HG03064 (cell line): ENCODE results near the gene LRRC25.

Experiments used
- ATAC-seq: cut with Tn5 transposase; IDR thresholded peaks from one replicate; pipeline ENCODE4 v1.9.1; 2021; ENCODE audit warnings: low read depth; ENCODE audit not compliant: unreplicated experiment

The LRRC25 gene

DNA sequence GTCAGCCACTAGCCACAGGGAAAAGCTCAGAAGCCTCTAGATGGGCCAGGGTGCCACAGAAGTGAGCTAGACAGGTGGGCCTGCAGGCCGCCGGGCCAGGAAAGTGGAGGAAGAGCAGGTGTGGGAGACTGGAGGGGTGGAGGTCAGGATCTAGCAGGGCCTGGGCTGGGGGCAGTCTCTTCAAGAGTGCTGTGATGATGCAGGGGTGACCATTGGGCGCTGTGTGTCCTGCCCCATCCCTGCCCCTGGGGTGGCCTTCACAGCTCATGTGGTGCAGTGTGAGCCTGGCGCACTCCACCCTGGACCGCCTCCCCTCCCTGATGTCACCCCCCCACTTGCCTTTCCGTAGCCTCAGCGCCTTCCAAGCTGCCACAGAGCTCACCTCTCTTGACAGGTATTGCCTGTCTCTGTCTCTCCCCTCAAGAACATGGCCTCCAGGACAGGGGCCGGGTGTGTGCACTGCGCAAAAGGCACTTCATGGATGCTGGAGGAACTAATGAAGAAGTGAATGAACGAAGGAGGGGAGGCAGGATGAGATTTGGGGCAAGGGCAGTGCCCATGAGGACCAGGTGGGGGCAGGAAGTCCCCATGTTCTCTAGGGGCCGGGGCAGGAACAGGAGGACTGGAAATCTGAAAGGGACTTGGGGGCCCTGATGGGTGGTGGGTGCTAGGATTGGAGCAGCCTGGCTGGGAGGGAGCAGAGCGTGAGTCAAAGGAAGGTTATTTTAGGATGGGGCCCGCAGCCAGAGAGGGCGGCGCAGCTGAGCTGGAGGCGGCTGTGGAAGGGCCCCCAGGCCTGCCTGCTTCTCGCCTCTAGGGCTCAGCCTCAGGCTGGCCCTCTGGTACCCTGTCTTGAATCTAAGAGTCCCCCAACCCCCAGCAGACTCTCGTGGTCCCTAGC is 28.3 kb upstream of the LRRC25 start:
- no peak for ATAC-seq

DNA sequence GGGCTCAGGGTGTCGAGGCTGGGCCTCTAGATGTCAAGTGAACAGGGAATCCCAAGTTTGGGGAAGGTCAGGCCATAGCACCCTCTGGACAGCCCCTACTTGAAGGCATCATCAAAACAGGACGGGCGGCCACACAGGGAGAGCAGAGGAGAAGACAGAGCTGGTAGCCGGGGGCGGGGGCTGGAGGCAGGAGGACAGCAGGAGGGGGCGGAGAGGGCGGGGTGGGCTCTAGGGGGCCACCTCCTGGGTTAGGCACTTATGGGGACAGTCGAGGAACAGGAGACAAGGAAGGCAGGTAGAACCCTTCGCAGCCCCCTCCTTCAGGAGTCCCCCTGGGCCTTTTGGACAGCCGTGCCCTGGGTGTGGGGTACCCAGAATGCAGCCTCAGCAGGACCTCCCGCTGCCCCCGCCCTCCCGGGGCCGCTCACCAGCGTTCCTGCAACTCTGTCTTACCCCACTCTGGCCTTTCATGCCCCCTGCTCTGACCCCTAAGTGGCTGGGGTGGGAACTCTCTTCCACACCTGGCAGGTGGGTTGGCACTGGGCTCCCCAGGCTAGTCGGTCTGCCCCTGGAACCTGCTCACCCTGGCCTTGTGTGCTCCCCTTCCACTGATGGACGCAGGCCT is 27.6 kb upstream of the LRRC25 start:
- no peak for ATAC-seq

DNA sequence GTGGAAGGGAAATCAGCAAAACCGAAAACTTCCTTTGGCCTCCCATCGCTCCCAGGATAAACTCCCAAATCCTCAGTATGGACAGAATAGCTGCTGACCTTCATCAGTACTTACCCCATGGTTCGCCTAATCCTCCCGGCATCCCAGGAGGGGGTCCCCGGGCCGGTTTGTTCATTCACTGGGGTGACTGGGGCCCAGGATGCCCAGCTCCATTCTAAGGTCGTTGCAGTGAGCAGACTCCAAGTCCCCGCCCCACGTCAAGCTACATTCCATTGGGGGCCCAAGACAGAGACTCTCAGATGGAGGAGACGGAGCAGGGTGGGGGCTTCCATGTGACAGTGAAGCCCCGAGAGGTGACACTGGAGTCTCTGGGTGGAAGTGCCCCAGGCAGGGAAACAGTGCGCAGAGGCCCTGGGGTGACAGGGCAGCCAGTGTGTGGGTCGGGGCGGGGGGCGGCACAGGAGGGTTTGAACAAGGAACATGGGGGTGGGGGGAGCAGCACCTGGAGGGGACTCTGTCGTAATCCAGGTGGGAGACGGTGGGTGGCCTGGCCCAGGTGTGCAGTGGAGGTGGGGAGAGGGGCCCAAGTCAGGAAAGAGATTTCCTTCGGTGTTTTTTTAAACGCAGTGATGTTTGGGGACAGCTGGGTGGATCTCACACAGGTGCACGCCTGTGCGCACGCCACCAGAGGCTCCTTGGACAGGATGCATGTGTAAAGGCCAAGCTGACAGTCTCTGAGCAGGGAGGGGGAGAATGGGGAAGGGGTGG is 26.9 kb upstream of the LRRC25 start:
- no peak for ATAC-seq

DNA sequence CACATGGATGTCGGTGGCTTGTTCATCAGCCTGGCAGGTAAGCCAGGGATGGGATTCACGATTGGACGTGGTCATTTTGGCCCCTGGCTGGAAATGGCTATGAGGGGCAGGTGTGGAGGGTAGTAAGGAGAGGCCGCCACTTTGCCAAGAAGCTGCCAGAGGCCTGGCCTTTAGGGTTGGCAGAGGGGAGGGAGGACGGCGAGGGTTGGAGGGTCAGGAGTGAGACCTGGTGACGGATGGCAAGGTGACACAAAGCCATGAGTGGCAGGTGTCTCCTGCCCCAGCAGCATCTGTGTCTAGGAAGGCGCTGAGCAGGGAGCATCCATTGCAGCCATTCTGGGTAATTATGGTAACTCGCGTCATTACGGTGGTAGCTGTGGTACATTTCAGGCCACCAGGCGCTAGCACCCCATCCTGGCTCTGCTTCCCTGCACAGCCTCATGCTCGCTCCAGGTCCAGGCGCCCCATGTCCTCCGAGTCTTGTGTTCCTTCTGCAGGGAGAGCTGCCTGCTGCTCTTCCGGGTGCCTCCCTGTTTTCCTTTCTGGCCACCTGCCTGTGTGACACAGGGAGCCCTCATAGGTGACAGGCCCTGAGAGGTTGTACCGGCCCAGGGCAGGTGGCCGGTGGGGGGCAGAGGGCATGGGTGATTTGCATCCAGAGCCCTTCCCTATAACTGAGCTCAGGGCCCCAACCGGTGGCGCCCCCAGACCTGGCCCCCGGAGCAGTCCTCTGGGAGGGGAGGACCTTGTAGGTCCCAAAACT is 26.0 kb upstream of the LRRC25 start:
- ATAC-seq, result no peak

DNA sequence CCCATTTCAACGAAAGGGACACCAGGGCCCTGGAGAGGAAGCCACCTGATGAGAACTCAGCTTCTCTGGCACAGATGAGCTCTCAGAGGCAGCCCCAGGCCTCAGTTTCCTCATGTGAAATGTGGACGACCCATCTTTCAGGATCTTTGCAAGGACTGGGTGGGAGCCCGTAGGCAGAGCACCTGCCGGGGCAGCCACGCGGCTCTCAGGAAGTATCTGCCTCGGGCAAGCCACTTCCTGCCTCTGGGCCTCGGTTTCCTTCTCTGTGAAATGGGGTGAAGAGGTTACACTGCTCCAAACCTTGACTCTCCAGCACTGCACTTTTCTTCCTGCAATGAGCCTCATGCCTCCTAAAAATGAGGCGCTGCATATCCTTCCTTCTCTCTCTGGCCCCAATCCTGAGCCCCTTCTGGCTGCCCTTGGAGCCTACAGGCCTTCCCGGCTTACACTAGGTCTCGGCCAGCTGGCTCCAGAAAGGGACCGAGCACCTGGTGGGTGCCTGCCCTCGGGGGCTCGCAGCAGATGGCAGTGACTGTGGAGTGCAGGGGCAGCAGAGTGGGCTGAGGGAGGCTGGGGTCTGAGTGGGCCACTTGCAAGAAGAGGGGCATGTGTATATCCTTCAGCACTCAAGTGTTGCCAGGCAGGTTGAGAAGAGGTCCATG is 25.2 kb upstream of the LRRC25 start:
- ATAC-seq, result no peak

DNA sequence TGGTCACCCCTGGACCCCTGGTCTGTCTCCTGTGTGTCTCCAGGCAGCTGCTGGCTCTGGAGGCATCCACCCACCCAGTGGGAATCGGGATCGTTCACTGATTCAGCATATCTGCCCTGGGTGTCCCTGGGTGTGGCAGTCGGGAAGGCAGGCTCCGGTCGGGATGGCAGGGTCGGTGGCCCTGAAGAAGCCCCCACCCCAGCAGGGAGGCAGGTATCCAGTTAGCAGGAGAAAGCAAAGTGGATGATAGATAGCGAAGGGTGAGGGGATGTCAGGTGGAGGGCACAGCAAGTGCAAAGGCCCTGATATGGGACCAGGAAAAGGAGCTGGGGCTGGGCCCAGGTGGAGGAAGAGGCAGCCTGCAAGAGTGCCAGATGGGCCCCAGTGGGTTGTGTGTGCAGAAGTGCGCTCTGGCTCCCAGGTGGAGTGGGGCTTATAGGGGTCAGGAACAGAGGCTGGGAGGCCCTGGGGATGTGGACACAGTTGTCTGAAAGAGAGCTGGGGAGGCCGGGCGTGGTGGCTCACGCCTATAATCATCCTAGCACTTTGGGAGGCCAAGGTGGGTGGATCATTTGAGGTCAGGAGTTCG is 24.0 kb upstream of the LRRC25 start:
- ATAC-seq, result no peak

DNA sequence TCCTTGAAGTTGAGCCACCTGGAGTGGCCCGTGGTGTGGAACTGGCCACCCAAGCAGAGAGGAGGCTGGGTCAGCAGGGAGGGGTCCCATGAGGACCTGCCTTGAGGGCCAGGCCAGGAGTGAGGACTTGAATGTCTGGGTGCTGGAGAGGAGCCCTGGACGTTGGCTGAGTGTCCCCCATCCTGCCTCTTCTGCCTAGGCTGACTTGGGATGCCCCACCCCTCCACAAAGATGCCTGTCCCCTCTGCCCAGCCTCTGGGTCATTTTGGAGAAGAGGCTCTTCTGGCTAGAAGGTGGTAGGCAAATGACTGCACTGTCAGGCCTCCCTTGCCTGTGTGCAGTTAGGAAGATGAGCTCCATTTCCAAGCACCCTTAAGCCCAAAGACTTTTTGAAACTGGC is 23.5 kb upstream of the LRRC25 start:
- no peak for ATAC-seq

DNA sequence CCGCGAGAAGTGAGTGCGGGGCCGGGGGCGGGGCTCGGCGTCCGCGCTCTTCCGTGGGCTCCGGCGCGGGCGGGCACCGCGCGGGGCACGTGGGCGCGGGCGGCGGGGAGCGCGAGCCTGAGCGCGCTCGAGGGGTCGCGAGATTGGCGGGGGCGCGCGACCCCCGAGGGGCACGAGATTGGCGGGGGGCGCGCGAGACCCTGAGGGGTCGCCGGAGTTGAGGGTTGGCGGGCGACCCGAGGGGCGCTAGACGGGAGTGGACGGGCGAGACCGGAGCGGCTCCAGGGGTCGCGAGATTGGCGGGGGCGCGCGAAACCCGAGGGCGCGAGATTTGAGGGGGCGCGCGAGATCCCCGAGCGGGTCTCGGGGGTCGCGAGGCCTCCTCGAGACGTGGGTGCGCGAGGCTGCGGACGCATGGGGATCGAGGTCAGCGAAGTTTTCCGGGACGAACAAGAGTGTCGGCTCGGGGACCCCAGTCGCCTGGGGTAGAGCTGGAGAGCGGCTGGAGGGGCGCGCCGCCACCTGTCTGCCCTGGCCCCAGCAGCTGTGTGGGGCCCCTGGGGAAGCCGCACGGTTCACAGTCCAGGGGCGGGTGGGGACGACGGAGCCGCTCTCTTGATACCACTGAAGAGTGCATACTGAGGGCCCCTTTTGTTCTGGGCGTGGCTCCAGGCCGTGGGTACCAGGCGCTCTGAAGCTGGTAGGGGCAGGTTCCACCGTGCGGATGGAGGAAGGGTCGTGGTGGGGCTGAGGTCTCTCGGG is 22.5 kb upstream of the LRRC25 start:
- no peak for ATAC-seq

DNA sequence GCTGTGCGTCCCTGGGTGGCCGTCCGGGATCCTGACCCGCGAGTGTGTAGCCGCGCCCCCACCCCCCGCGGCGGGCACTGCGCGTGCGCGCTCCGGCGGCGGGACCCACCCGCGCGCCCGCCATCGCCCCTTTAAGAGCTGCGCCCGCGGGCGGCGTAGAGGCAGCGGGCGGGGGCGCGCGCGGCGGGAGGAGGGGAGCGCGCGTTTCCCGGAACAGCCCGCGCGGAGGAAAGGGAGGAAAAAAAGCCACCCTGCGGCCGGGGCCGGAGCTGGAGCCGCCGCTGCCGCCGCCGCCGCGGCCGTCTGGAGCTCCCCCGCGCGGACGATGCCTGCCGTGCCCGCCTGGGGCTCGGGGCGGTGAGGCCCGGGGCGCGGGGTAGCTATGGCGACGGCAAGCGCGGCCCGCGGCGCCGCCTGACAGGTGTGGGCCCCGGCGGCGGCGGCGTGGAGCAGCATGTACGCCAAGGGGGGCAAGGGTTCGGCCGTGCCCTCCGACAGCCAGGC is 21.8 kb upstream of the LRRC25 start, which contains the start of gene SSBP4:
Gene SSBP4 (plus strand): TSS at position 204 of the 504 bp plus-strand sequence. CDS start 251 bp downstream, at position 455.
- no peak for ATAC-seq

DNA sequence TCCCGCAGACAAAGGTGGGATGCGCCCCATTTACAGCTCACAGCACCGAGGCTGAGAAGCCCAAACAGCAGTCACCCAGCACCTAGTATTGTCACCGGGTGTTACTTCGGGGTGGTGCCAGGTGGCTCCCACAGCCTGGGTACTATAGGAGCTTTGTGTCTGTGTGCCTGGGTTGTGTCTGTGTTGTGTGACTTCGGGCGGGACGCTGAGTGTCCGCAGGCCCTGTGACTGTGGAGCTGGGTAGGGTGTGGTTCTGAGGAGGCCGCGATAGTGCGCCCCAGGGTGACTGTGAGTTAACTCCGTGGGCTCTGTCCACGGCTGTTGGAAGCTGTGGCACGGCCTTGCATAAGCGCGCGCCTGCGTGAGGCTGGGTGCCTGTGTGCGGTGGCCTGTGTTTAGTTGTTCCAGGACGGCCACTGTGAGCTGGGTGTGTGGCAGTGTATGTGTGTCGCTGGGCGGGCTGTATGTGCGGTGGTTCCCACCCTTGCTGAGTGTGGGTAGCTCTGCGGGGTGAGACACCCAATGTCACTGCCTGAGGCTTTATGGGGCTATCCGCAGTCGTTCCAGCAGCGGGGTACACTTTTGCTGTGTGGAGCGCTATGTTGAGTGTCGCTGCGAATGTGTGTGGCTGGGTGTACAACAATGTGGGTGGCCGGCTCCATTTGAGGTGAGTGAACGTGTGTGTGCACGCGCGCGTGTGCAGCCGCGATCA is 21.2 kb upstream of the LRRC25 start:
- no peak for ATAC-seq

DNA sequence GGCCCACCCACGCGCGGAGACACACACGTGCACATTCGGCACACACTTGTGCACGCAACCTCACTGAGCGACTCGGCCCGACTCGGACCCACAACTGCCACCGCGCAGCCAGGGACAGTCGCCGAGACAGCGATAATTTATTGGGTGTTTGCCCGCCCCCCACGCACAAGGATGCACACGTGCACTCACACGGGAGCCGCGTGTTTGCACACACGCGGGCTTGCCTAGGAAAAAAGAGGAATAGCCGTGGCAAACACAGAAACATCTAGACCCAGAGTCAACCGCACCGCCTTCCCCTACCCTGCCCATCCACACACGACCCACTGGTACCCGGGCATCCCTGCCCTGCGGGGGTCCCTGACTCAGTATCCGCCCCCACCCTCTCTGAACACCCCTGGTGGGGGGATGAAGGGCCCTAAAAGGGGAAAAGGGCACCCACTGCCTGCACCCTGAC is 20.6 kb upstream of the LRRC25 start:
- ATAC-seq, result no peak

DNA sequence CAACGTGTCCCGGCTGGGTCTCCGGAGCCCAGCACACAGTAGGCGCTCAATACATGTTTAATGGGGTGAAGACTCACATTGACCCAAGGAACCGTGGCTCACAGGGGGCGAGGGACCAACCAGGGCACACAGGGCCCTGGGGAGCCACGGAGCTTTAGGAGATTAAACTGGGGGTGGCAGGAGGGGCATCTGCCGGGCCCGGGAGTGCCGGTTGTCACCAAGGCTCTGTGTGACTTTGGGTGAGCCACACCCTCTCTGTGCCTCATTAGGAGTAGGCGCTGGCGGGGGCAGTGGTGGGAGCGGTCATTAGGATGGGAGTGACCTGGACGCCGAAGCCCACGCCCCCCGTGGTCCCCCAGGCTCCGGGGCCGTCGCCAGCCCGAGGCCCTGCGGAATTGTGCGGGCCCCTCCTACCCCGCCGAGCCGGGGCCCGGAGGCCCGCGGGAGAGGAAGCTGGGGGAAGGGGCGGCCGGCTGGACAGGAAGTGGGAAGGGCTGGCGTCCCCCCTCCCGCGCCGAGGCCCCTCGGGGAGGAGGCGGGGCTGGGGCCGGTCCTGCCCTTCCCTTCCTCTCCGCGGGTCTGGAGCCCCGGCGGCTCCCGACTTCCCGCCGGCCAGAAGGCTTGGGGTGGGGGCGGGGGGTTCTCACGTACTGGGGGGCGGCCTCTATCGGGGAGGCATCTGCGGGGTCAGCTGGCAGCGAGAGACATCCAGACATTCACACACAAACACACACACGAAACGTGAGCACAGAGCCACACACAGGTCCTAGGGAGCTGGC is 20.0 kb upstream of the LRRC25 start:
- ATAC-seq, result no peak

DNA sequence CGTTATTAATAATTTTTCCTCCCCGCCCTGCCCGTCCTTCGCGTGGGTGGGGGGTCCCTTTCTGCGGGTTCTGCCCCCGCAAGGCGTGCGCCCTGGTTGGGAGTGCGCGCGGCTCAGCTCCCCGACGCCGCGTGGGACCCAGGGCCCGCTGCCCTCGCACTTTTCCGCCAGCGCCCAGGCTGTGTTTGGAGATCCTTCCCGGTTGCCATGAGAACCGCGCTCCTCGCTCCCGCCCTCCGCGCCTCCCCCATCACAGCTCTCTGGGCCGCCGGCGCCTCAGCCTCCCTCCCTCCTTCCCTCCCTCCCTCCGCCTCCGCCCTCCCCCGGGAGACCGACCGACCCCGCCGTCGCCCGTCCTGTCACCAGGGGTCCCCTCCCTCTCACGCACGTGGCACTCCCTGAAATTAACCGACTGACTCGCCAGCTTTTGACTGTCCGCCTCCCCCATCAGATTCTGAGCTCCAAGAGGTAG is 19.4 kb upstream of the LRRC25 start:
- ATAC-seq, result no peak

DNA sequence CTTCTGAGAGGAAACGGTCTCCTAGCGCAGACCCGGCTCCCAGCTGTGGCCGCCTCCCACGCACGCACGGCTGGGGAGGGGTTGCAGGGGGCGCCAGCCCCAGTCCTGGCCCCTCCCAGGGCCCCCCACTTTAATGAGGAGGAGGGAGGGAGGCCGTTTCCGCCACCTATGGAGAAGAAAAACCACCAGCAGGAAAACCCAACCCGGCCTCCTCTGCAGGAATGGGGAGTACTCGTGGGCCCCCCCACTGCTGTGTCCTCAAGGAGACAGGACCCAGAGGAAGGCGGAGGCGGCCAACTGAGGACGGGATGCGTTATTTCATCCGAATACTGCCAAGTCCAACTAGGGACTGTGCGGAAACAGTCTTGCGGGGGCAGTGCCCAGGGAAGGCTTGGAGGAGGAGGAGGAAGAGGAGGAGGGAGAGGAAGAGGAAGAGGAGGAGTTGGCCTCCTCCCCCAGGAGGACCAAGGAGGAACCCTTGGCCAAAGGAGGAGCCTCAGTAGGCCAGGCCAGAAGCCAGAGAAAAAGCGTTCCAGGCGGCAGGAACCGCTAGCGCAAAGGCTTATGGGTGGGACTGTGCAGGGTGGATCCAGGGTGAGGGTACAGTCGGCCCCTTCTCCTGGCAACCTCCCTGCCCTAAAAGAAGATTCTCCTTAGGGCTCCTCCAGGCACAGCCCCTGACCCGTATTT is 17.9 kb upstream of the LRRC25 start:
- no peak for ATAC-seq

DNA sequence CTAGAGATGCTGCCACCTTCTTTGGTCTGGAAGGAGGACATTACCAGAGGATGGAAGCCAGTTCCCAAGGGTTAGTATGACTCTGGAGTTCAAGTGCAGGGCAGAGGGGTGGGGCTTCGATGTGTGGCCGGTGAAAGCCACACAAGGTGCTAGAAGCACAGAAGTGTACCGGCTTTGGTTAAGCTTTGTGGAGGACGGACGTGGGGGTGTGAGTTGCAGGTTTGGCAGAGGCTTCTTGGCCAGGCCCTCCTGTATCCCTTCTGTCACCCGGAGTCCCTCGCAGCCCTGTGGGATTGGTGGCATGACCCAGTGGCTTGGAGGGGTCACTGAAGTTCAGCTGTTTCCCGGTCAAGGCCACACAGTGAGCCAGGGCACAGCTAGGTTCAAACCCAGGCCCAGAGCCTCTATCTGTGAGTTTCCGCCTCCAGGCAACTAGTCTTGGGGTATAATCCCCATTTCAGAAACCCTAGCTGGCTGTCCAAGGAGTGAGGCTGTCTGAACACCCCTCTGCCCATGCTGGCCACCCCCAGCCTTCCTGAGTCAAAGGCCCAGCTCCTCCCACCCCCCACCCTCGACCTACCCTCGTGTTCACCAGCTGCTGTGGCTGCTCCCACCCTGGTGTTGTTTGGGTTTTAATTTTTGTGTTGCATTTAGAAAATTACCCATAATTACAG is 17.2 kb upstream of the LRRC25 start:
- ATAC-seq, result no peak
